ENCODE data around the gene SEMA4C.

Gene SEMA4C

DNA sequence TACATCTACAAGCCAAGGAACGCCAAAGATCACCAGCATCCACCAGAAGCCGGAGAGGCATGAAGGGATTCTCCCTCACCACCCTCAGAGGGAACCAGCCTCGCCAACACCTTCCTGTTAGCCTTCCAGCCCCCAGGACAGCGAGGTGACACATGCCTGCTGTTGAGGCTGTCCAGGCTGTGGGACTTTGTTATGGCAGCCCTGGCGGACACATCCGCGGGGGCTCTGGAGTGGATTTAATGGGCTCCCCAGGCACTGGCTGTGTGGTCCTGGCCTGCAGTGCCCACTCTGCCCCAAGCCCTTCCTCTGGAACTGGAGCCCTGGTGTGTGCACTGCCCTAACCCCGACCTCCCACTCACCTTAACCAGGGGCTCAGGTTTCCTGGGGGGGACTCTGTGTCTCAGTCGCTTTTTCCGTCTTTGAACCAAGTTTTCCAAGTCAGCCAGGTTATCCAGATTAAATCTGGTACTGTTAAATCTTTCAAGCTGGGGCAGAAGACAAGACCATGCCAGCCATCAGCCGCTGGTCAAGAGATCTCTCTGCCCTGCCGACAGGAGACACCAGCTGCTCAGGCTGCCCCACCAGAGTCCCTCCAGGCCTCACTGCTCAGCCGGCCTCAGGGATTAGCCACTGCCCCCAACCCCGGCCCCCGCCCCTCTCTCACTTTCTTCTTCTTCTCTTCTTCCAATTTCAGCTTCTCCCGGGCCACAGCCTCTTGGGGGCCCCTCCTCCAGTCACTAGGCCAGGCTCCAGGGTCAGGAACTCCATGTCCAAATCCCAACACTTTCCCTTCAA lies 28.0 kb downstream of the SEMA4C start:
- DNase-seq, result no peak

DNA sequence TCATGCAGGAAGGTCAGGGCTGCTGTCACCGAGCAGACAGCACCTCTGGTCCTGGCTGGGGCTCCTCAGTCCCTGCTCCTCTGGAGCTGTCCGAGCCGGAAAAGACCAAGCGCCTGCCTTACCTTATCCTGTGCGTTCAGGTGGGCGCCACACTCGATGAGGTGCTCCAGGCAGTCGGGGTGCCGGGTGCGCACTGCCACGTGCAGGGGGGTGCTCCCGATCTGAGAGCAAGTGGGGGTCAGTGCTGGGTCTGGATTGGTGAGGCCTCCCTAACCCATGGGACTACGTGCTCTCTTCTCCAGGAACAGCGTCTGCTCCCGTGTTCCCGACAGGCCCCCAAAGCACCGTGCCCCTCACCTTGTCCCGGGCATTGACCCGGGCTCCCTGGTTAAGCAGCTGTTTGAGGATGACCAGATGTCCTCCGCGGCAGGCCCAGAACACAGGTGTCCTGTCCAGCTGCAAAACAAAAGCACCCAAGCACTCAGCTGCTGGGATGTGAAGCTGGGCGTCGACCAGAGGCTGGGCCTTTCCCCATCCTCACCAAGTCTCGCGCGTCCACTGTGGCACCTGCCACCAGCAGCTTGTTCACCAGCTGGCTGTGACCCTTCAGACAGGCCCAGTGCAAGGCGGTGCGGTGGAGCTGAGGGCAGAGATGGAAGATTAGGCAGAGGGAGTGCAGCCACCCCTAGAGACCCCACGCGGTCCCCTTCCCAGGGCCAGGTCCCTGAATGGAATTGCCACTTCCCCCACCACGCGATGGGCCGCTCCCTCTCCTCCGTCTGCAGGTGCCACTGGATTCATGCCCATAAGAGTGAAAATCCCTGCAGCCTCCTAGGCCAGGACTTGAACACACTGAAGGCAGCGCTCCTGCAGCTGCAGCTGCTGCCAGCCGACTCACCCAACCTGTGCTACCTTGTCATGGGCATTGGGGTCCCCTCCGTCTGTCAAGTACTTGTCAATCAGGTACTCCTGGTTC lies 29.7 kb downstream of the SEMA4C start:
- no peak for DNase-seq

- peak; percentile 78 for DNase-seq
Observed at GRCh38 chr2:96839293-96839874, 30.5 kb downstream of the SEMA4C start.

- DNase-seq, result no peak
Observed at GRCh38 chr2:96838345-96839292, 31.3 kb downstream of the SEMA4C start.

DNA sequence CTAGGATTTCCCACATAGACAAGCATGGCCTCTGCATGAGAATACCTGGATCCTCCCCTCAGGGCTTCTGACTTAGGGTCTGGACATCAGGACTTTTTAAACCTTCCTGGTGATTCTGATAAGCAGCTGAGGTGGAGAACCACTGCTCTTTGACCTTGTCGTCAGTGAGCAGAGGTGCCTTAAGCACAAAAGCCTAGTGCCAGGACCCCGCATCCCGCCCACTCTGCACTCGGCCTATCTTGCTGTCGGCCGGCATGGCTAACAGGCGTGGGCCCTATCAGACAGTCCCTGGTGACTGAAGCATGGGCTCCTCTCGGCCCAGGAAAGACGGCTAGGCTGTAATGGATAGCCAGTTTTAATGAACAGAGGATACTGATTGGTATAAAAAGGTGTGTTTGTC lies 32.3 kb downstream of the SEMA4C start:
- DNase-seq, result no peak

DNA sequence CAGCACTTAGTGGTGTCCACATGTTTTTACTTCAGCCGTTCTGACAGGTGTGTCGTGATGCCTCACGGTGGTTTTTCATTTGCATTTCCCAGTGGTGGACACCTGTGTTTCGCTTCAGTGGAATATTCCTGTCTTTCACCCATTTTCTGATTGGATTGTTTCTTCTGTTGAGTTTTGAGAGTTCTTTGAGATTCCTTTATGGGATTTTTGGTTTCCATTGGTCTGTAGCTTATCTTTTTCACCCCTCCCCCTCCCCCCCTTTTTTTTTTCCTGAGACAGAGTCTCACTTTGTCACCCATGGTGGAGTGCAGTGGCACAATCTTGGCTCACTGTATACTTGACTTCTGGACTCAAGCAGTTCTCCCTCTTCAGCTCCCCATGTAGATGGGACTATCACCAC lies 34.0 kb downstream of the SEMA4C start:
- no peak for DNase-seq

DNA sequence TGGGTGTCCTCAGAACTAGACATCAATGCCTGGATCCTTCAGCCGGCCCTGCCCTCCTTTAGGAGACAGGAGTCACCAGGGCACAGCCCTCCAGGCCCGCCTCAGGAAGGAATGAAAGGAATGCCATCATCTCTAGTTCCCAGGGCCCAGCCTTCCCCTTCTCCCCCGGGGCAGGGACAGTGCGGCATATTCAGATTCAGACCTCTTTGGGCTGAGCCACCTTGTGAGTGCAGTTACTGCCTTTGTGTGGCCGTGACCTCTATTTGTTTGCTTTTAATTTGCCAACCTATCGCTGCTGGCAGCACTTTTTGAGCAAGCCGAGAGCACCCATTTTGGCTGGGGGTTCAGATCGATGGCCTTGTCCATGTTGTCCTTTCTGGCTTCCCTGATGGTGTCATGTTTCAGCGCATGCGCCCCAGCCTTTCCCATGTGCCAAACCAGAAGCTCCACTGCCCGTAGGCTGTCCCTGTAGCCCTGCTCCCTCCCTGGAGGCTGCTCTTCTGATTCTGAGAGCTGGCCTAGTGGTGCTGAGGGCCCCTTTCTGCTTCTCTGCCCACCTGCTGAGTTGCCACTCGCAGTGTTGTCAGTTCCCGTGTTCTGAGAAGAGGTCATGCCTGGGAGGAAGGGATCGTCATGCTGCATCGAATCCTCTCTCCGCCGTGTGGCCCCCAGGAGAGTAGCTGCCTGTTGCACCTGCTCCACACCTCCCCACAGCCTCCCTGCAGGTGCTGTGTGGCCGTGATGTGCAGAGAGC lies 36.9 kb downstream of the SEMA4C start:
- DNase-seq, result no peak

- DNase-seq, result no peak
Observed at GRCh38 chr2:96832408-96832753, 37.5 kb downstream of the SEMA4C start.

DNA sequence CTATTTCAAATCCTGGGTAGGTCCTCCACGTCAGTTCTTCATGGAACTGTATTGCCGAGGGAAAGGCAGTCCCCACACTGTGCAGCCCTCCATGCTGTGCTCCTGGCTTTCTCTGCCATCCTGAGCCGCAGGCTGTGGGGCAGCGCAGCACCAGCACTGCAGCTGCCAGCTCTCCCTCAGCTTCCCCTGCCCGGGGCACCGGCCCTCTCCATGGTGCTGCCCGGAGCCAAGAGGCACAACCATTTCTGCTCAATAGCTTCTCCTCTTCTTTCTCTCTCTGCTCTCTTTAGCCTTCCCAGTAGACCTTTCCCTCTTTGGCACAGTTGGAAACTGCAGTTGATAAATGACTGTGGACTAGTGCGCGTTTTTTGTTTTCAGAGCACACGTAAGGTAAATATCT lies 38.2 kb downstream of the SEMA4C start:
- no peak for DNase-seq

- no peak for DNase-seq
Observed at GRCh38 chr2:96830044-96830562, 39.8 kb downstream of the SEMA4C start.

DNA sequence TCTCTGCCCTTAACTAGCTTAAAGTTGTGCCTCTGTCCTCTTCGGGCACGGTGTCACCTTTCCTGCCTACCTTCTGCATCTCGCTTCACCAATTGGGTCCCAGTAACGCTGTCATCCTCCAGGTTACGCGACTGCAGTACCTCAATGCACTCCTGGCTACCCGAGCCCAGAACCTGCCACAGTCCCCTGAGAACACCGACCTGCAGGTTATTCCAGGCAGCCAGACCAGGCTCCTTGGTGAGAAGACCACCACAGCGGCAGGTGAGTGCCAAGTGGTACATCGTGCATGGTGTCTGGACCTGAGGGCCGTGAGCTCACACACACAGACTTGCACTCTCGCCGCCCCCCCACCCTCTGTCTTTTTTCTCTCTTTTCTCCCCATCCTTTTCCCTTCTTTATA lies 41.0 kb downstream of the SEMA4C start:
- DNase-seq, result no peak

- no peak for DNase-seq
Observed at GRCh38 chr2:96828436-96828835, 41.4 kb downstream of the SEMA4C start.

DNA sequence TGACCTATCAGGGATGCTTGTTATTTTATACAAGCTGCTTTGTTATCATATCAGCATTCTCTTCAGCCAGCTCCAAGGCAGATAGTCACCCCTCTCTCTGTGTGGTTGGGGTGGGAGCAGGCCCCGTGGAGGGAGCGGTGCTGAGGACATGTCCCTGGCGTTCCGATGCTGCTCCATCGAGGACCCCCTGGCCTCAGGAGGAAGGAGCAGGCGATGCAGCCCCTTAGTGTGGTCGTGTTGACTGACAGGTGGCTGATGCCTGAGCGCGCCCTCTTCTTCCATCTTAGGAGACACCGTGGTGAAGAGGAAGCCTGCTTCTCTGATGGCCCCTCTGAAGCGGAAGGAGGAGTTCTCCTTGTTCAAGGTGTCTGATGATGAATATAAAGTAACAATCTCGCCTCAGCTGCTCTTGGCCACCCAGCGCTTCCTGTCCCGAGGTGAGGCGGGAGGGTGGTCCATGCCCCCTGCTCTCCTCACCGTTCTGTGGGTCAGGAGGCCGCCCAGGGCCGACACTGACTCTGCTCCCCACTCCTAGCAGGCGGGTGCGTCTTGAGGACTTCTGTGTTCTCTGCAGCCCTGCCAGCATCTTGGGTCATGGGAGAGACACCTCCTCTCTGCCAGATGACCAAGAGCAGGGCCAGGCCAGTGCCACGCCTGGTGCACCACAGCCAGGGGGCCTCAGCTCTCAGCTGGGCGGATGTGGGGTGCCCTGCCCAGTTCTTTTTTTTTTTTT lies 43.2 kb downstream of the SEMA4C start:
- DNase-seq, result no peak

DNA sequence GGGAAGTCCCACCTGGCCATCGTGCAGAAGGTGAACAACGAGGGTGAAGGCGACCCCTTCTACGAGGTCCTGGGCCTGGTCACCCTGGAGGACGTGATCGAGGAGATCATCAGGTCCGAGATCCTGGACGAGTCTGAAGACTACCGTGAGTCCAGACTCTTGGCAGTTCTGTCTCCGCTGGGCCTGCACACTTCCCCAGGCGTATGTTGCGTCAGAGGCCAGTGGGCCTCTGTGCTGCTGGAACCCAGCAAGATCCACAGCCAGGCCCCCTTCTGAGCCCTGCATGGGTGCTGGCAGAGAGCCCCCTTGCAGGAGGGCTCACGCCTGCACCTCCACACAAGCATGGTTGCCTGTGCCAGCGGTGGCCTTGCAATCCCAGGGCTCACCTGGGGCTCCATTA lies 44.8 kb downstream of the SEMA4C start:
- no peak for DNase-seq

- no peak for DNase-seq
Observed at GRCh38 chr2:96824079-96824870, 45.6 kb downstream of the SEMA4C start.

DNA sequence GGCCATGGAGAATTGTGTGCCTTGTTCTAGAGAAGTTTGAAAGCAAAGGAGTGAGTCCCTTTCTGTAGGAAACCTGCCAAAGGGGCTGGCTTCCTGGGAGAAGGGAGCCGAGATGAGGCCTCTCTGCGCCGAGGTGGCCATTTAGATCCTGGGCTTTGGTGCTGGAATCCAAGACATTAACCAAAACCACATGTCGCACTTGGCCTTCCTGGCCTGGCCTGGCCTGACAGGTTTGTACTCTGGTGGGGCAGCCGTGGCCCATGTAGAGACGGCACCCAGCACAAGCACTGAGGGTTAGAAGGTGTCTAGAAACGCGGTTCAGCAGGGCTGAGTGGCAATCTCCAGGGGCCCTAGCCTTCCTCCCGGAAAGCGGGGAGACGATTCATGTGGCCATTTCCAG lies 46.7 kb downstream of the SEMA4C start:
- DNase-seq, result no peak

GRCh38 chr2:96822786-96823185 lies 47.1 kb downstream of the SEMA4C start:
- DNase-seq, result no peak

DNA sequence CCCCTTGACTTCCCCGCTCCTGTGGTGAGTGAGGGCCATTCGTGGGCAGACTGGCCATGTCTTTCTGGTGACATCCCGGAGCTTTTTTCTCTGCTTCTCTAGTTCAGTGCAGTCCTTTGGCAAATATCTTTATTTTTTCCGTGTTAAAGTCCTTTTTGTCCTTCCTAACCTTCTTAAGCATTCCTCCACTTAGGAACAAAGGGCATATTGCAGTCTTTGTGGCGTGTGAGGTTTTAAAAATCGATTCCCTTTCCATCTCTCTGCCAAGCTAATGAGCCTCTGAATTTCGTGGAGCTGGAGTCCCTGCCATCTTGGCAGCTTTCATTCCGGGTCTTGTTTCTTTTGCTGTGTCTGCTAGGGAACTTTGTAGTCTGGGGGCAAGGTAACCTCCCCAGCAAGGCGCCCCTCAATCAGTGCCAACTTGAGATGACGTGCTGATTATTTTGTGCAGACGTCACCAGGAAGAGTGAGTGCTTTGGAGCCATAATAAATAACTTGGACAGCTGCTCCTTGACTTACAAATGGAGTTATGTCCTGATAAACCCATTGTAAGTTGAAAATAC lies 48.7 kb downstream of the SEMA4C start:
- no peak for DNase-seq

DNA sequence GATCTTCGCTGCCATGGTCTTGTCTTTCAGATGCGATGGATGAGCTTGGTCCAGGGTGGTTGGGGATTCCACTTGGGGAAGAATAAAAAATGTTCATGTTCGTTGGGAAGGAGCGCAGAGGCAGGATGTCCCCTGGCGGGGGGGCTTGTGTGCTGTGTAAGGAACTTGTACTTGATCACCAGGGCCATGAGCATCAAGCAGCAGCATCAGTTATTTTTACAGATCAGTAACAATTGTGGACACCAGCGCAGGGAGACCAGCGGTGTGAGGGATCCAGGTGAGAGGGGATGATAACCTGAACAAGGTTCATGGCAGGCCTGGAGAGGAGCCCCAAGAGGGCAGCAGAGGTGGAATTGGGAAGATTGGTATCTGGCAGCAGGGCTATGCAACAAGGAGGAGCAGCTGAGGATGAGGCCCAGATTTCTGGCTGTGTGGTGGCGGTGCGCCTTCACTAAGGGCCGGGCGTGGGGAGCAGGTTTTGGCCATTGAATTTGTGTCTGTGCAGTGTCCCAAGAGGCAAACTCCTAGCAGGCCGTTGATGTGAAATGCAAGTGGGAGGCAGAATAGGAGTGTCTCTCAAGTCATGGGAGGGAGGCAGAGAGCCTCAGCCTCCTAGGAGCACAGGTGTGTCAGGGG lies 49.9 kb downstream of the SEMA4C start:
- no peak for DNase-seq
